ENCODE data around the gene GOLGA6C. TPM values are rescaled to one million over a fixed set of nuclear protein-coding genes. Genes with fewer than 3 reads are reported as not detected.
"Not testable (repeated sequence)": the region's sequence is repeated elsewhere in the genome, so short reads cannot be mapped to it uniquely, and the experiment has no call there.

The GOLGA6C gene
- total RNA-seq, 2 experiments from 2014 or later: not detected

GRCh38 chr15:75215107-75216004, 42.8 kb upstream of the GOLGA6C start:
- Mint-ChIP-seq H3K4me1 (ENCODE audit: low read depth) (peaks cover 3% of the 10 kb centered on the region), H3K36me3 (ENCODE audit: low read depth) (peaks cover 2% of the 10 kb centered on the region), H3K4me3 (no peak overlapping the region), H3K27ac (peak overlapping the region; percentile 38), H3K9me3 (no peaks in the 10 kb centered on the region), H3K27me3 (no peaks in the 10 kb centered on the region)
- TF ChIP-seq CTCF (IDR thresholded peaks at IDR 0.05): no peak
- ATAC-seq (no peak), DNase-seq (no peak)
- intact Hi-C loops (cut with micrococcal nuclease): no loop called here
- POLR2A ChIA-PET: interaction anchor here (0.9 to 1.8 kb wide), 7 partner anchors 8 to 192 kb away, joined by 3 to 6 read pairs (median 3); partner anchors contain the start of gene PPCDC
- CTCF ChIA-PET: interaction anchor here (0.8 kb wide), 1 partner anchor 14 kb away, joined by 3 read pairs; the partner anchor contains the start of gene C15orf39

- Mint-ChIP-seq H3K4me1 (ENCODE audit: low read depth) (no peaks in the 10 kb centered on the region), H3K36me3 (ENCODE audit: low read depth) (peaks cover 2% of the 10 kb centered on the region), H3K27ac (no peak overlapping the region), H3K9me3 (no peaks in the 10 kb centered on the region), H3K27me3 (no peaks in the 10 kb centered on the region), H3K4me3 (no peak overlapping the region)
- DNase-seq (no peak), ATAC-seq (no peak)
- ChIA-PET POLR2A (interaction anchor here (1.4 kb wide), 1 partner anchor 194 kb away, joined by 3 read pairs; the partner anchor contains the start of gene PPCDC), CTCF (no interaction called here)
- intact Hi-C loops (cut with micrococcal nuclease): no loop called here
- TF ChIP-seq CTCF (IDR thresholded peaks at IDR 0.05): no peak
Observed at GRCh38 chr15:75217012-75217411, 41.1 kb upstream of the GOLGA6C start.

GRCh38 chr15:75217574-75217973, 40.6 kb upstream of the GOLGA6C start:
- H3K4me1 Mint-ChIP-seq (ENCODE audit: low read depth); DNase-seq; H3K9me3 Mint-ChIP-seq; H3K27ac Mint-ChIP-seq; intact Hi-C loops (cut with micrococcal nuclease); POLR2A ChIA-PET; ATAC-seq; H3K27me3 Mint-ChIP-seq; CTCF ChIA-PET; H3K36me3 Mint-ChIP-seq (ENCODE audit: low read depth); H3K4me3 Mint-ChIP-seq: not testable (repeated sequence)

GRCh38 chr15:75219507-75219929, 38.6 kb upstream of the GOLGA6C start:
- H3K4me3 Mint-ChIP-seq; CTCF ChIA-PET; ATAC-seq; H3K36me3 Mint-ChIP-seq (ENCODE audit: low read depth); DNase-seq; H3K4me1 Mint-ChIP-seq (ENCODE audit: low read depth); H3K9me3 Mint-ChIP-seq; H3K27ac Mint-ChIP-seq; intact Hi-C loops (cut with micrococcal nuclease); POLR2A ChIA-PET; H3K27me3 Mint-ChIP-seq: not testable (repeated sequence)

- intact Hi-C loops (cut with micrococcal nuclease): no loop called here
- H3K36me3 Mint-ChIP-seq (ENCODE audit: low read depth): no peaks in the 10 kb centered on the region
- no peaks in the 10 kb centered on the region for H3K9me3 Mint-ChIP-seq
Observed at GRCh38 chr15:75223688-75224087, 34.4 kb upstream of the GOLGA6C start.

More at GRCh38 chr15:75223688-75224087, 34.4 kb upstream of the GOLGA6C start:
- Mint-ChIP-seq H3K27me3 (no peaks in the 10 kb centered on the region), H3K4me1 (ENCODE audit: low read depth) (no peaks in the 10 kb centered on the region), H3K27ac (no peak overlapping the region), H3K4me3 (no peak overlapping the region)
- no peak for TF ChIP-seq CTCF (IDR thresholded peaks at IDR 0.05)
- ATAC-seq (no peak), DNase-seq (no peak)
- CTCF ChIA-PET: no interaction called here
- POLR2A ChIA-PET: no interaction called here
